IPS-15b (cell line): ENCODE data around the gene PRAC1.
A peak's percentile ranks its signal among the peaks of the same experiment; 100 is the strongest.
"Not testable (repeated sequence)": the region's sequence is repeated elsewhere in the genome, so short reads cannot be mapped to it uniquely, and the experiment has no call there.

Experiments
- H3K27me3 ChIP-seq: one replicate; pipeline ENCODE4 v1.6.1; 2013; ENCODE audit warnings: low read length; ENCODE audit not compliant: control insufficient read depth, insufficient read depth
- H3K36me3 ChIP-seq: one replicate; pipeline ENCODE4 v1.6.1; 2013; ENCODE audit warnings: low read length; ENCODE audit not compliant: control insufficient read depth, insufficient read depth
- H3K4me1 ChIP-seq: one replicate; pipeline ENCODE4 v1.6.1; 2013; ENCODE audit warnings: mild to moderate bottlenecking, low read length; ENCODE audit not compliant: control insufficient read depth, insufficient read depth
- H3K4me3 ChIP-seq: one replicate; pipeline ENCODE4 v1.5.1; 2013; ENCODE audit warnings: low read depth, low read length
- H3K9ac ChIP-seq: one replicate; pipeline ENCODE4 v1.6.1; 2013; ENCODE audit warnings: low read depth, mild to moderate bottlenecking, low read length
- H3K9me3 ChIP-seq: one replicate; pipeline ENCODE4 v1.6.1; 2013; ENCODE audit warnings: mild to moderate bottlenecking, low read length; ENCODE audit not compliant: control insufficient read depth, insufficient read depth

Gene PRAC1

GRCh38 chr17:48722915-48723422 is 651 bp upstream of the PRAC1 start, which contains the start of gene PRAC2:
Gene PRAC2 (plus strand): TSS chr17:48723185. CDS start chr17:48724411, 1,226 bp downstream.
- Histone ChIP-seq H3K4me1 (peaks cover 11% of the 10 kb centered on the region), H3K9ac (no peak within 1 kb of the TSS), H3K4me3 (peak within 1 kb of the TSS; percentile 32), H3K27me3 (peaks cover 100% of the 10 kb centered on the region), H3K36me3 (no peaks in the 10 kb centered on the region), H3K9me3 (no peaks in the 10 kb centered on the region)

- H3K9me3 ChIP-seq = no peaks in the 10 kb centered on the region
- H3K4me1 ChIP-seq = peaks cover 11% of the 10 kb centered on the region
- no peak overlapping the region for H3K4me3 ChIP-seq
- H3K9ac ChIP-seq = no peak overlapping the region
- H3K36me3 ChIP-seq = no peaks in the 10 kb centered on the region
- peaks cover 100% of the 10 kb centered on the region for H3K27me3 ChIP-seq
Observed at GRCh38 chr17:48721009-48721402, 1.3 kb downstream of the PRAC1 start.

DNA sequence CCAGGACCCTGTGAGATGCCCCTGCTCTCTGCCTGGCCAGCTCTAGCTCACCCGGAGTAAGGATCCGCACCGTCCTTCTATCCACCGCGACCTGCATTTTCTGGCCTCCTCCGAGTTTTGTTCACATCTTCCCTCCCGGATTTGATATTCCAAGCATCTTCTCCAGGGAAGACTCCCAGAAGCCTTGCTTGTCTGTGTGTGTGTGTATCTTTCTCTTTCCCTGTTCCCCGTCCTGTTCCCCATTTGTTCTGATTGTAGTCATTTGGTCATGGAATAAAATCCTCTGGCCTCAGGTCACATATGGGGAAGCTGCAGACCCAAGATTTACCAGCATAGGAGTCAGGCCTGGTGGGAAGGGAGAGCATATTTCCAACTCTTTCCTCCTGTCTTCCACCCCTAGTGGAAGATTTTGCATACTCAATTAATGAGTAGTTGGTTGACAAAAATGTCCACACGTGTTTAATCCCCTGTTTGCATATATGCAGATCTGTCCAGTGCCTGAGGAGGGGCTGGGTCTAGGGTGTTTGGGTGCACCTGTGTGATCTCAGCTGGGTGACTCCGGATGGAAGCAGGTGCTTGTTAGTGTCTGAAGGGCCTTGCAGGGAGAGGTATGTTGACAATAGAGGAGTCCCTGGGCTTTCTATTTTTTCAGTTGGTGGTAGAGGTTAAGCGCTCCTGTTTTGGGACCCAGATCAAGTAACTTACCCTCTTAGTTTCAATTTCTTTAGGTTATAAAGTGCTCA is 1.9 kb downstream of the PRAC1 start:
- Histone ChIP-seq H3K4me3 (peak overlapping the region; percentile 45), H3K4me1 (peaks cover 11% of the 10 kb centered on the region), H3K9me3 (no peaks in the 10 kb centered on the region), H3K9ac (no peak overlapping the region), H3K27me3 (peaks cover 100% of the 10 kb centered on the region), H3K36me3 (no peaks in the 10 kb centered on the region)

- no peaks in the 10 kb centered on the region for H3K9me3 ChIP-seq
- H3K27me3 ChIP-seq = peaks cover 100% of the 10 kb centered on the region
- H3K4me1 ChIP-seq = peaks cover 11% of the 10 kb centered on the region
- no peak overlapping the region for H3K9ac ChIP-seq
- peak overlapping the region; percentile 45 for H3K4me3 ChIP-seq
- H3K36me3 ChIP-seq = no peaks in the 10 kb centered on the region
Observed at GRCh38 chr17:48719642-48720265, 2.6 kb downstream of the PRAC1 start.

DNA sequence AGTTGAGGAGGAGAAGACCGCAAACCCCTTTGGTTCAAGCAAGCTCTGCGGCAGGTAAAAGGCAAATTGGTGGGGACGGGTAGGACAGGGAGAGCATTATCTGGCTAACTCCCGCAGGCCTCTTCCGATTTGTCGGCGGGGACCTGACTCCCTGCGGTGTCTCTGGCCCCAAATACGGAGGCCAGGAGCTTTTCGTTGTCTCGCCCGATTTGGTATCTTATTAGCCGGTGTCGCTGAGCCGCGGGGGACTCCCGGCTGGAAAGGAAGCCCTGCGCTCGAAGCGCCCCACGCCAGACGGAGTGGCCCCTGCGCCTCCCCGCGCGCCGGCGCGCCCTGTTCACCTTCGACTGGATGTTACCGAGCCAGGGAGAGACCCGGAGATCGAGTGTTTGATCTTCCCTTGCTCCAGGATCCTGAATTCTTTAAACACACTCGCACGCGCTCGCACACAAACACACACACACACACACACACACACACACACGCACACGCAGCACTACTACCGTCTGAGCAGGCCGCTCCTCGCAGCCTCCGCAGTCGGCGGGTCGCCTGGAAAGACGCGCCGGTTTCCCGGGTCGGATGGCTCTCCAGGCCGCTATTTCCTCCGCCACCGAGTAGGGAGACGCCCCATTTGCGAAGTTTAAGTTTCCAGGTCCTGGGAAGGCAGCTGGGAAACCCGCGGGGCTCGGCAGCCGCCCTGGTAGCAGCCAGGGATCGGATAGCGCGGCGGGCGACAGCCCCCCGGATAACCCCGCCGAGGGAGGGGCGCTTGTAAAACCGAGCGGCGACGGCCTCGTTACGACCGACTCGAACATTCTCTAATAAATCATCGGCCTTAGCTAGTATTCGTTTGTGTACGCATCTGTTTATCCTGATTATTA is 3.3 kb downstream of the PRAC1 start:
- Histone ChIP-seq H3K9me3 (no peaks in the 10 kb centered on the region), H3K9ac (no peak overlapping the region), H3K36me3 (no peaks in the 10 kb centered on the region), H3K4me3 (peak overlapping the region; percentile 45), H3K4me1 (peaks cover 11% of the 10 kb centered on the region), H3K27me3 (peaks cover 100% of the 10 kb centered on the region)

DNA sequence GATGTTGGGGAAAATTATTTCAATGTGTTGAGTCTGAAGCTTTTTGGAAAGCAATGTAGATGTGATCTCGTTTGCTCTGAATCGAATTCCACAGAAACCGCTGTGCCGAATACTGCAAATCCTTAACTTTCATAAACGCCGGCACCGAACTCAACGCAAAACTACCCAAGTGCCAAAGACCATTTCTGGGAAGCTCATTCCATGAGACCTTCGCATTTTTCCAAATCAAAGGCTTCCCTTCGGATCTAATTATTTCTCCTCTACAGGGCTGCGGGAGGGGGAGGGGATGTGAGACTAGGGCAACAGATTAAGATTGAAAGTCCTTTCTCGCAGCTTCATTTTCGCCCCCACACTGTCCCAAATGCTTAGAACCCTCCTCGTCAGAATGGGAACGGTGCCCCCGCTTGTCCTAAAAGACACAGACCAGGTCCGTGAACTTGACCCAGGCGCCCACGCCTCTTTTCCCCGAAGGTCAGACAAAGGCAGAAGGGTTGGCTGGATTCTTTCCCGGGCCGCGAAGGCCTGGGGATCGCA is 4.0 kb downstream of the PRAC1 start:
- H3K27me3 ChIP-seq = peaks cover 99% of the 10 kb centered on the region
- no peak overlapping the region for H3K9ac ChIP-seq
- H3K4me3 ChIP-seq = peak overlapping the region; percentile 45

GRCh38 chr17:48717367-48718226 is 4.7 kb downstream of the PRAC1 start:
- Histone ChIP-seq H3K4me1 (peaks cover 11% of the 10 kb centered on the region), H3K36me3 (no peaks in the 10 kb centered on the region), H3K9me3 (no peaks in the 10 kb centered on the region), H3K9ac (no peak overlapping the region), H3K4me3 (peak overlapping the region; percentile 45), H3K27me3 (peaks cover 95% of the 10 kb centered on the region)

More for the DNA sequence above, 4.0 kb downstream of the PRAC1 start:
- H3K9me3 ChIP-seq = no peaks in the 10 kb centered on the region
- no peaks in the 10 kb centered on the region for H3K36me3 ChIP-seq
- peaks cover 11% of the 10 kb centered on the region for H3K4me1 ChIP-seq

- H3K9me3 ChIP-seq, H3K4me3 ChIP-seq, H3K9ac ChIP-seq, H3K36me3 ChIP-seq, H3K4me1 ChIP-seq: not testable (repeated sequence)
- H3K27me3 ChIP-seq = peaks cover 93% of the 10 kb centered on the region
Observed at GRCh38 chr17:48716549-48716948, 5.8 kb downstream of the PRAC1 start.

DNA sequence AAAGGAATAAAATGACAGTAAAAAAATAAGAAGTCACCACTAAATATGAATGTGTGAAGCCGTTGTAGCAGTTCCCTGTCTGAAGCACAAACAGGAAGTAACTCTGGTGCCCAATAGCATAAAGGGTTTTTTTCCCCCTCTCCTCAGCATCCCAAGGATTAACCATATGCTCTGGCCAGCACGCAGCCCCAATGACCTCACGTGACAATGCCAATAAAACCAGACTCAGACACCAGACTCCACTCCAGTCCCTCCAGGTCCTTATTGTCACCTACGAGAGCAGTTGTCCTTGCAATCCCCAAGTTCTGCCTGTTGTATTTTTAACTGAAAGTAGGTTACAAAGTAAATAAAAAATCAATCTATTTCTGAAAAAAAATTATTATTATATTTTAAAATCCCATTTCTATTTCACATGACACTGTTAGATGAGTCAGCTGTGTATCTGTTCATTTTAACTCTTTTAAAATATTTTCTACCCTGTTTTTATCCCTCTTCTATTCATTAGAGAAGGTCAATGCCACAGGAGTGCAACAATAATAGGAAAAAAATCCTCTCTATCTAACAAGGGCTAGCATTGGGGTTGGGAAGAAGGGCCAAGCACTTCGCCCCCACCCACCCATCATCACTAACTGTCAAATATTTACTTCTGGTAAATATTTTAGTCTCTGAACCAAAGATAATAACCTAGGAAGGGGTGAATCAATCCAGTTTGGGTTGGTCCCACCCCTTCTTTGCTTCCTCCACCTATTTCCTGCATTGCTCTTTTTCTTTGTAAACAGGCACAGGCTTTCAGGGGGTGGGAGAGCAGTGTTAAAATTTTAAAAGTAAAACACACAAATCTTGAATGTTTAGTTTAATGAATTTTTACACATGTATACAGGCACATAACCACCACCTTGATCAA is 6.6 kb downstream of the PRAC1 start:
- Histone ChIP-seq H3K36me3 (no peaks in the 10 kb centered on the region), H3K4me1 (peaks cover 9% of the 10 kb centered on the region), H3K9me3 (no peaks in the 10 kb centered on the region), H3K27me3 (peaks cover 92% of the 10 kb centered on the region), H3K4me3 (no peak overlapping the region), H3K9ac (no peak overlapping the region)

GRCh38 chr17:48711128-48711527 is 11.2 kb downstream of the PRAC1 start:
- Histone ChIP-seq H3K9ac (no peak overlapping the region), H3K27me3 (peaks cover 68% of the 10 kb centered on the region), H3K9me3 (no peaks in the 10 kb centered on the region), H3K4me1 (no peaks in the 10 kb centered on the region), H3K36me3 (no peaks in the 10 kb centered on the region), H3K4me3 (no peak overlapping the region)
